PC-3 (cell line): ENCODE data around the gene MYH2. TPM values are rescaled to one million over a fixed set of nuclear protein-coding genes. Genes with fewer than 3 reads are reported as not detected.

Source experiments
- ATAC-seq: fragments of 200-7000 bp; cut with Tn5 transposase; 2 replicates; pipeline ENCODE4 v1.9.1; 2020; ENCODE audit warnings: mild to moderate bottlenecking, moderate library complexity
- BruUV-seq: library from RNA; stranded (reverse); fragments of 400-500 nt; replicated peaks from 2 replicates; lab custom pipeline; 2021; lab: Mats Ljungman, UMichigan
- CTCF ChIA-PET: fragments of 300-600 bp; sonication (Branson Sonifier 250); formaldehyde crosslinking; loops from one replicate; lab custom pipeline; 2022; ENCODE audit warnings: antibody characterized with exemption; lab: Charles Lee
- POLR2A ChIA-PET: fragments of 300-600 bp; sonication (Branson Sonifier 250); formaldehyde crosslinking; loops from one replicate; lab custom pipeline; 2022; ENCODE audit warnings: antibody characterized with exemption; ENCODE audit not compliant: unreplicated experiment; lab: Charles Lee
- DNase-seq: peaks from one replicate; pipeline ENCODE4 v3.0.0-alpha.2; 2015
- H2AFZ ChIP-seq: fragments of 300-600 bp; sonication (generic); 2 replicates; pipeline ENCODE4 v1.6.0; 2016; ENCODE audit warnings: antibody characterized with exemption, low read length
- H3F3A ChIP-seq: fragments of 300-600 bp; sonication (generic); one replicate; pipeline ENCODE4 v1.6.0; 2017; ENCODE audit warnings: antibody characterized with exemption, low read length, control low read depth, mild to moderate bottlenecking; ENCODE audit not compliant: unreplicated experiment
- H3K27ac ChIP-seq: fragments of 300-600 bp; sonication (generic); 2 replicates; pipeline ENCODE4 v1.5.1; 2016; ENCODE audit warnings: mild to moderate bottlenecking, low read length
- H3K27me3 ChIP-seq: fragments of 300-600 bp; sonication (generic); 2 replicates; pipeline ENCODE4 v1.6.1; 2016; ENCODE audit warnings: low read length, mixed read lengths
- H3K36me3 ChIP-seq: fragments of 300-600 bp; sonication (generic); 2 replicates; pipeline ENCODE4 v1.6.1; 2016; ENCODE audit warnings: low read depth, mixed run types, low read length, mixed read lengths
- H3K4me1 ChIP-seq: fragments of 300-600 bp; sonication (generic); 2 replicates; pipeline ENCODE4 v1.5.1; 2016; ENCODE audit warnings: low read length; ENCODE audit not compliant: insufficient read depth
- H3K4me2 ChIP-seq: fragments of 300-600 bp; sonication (generic); 2 replicates; pipeline ENCODE4 v1.6.0; 2016; ENCODE audit warnings: low read length
- H3K4me3 ChIP-seq: fragments of 300-600 bp; sonication (generic); 2 replicates; pipeline ENCODE4 v1.5.1; 2016; ENCODE audit warnings: mild to moderate bottlenecking, low read length, mixed read lengths
- H3K79me2 ChIP-seq: fragments of 300-600 bp; sonication (generic); 2 replicates; pipeline ENCODE4 v1.6.1; 2017; ENCODE audit warnings: low read length, mixed read lengths
- H3K9ac ChIP-seq: fragments of 300-600 bp; sonication (generic); 2 replicates; pipeline ENCODE4 v1.6.0; 2016; ENCODE audit warnings: mild to moderate bottlenecking, low read length
- H3K9me2 ChIP-seq: fragments of 300-600 bp; sonication (generic); replicated peaks from 2 replicates; pipeline ENCODE4 v1.6.1; 2016; ENCODE audit warnings: mixed run types, low read length, mixed read lengths
- H3K9me3 ChIP-seq: fragments of 300-600 bp; sonication (generic); 2 replicates; pipeline ENCODE4 v1.6.1; 2016; ENCODE audit warnings: low read length, mixed read lengths
- H4K20me1 ChIP-seq: fragments of 300-600 bp; sonication (generic); 2 replicates; pipeline ENCODE4 v1.6.1; 2016; ENCODE audit warnings: low read length, mixed read lengths
- CTCF ChIP-seq: fragments of 300-600 bp; sonication (generic); conservative IDR thresholded peaks from 2 replicates; pipeline ENCODE4 v1.5.1; 2017; ENCODE audit warnings: antibody characterized with exemption, low read depth, mild to moderate bottlenecking, low read length
- EZH2 ChIP-seq: fragments of 300-600 bp; sonication (generic); IDR thresholded peaks from one replicate; pipeline ENCODE4 v1.6.1; 2017; ENCODE audit warnings: antibody characterized with exemption, mild to moderate bottlenecking, low read length; ENCODE audit not compliant: unreplicated experiment
- EZH2phosphoT487 ChIP-seq: fragments of 300-600 bp; sonication (generic); IDR thresholded peaks from 2 replicates; pipeline ENCODE4 v1.6.1; 2018; ENCODE audit warnings: mild to moderate bottlenecking, antibody characterized with exemption, low read length, borderline replicate concordance
- intact Hi-C: fragments of 100-400 bp; cut with micrococcal nuclease; formaldehyde crosslinking; loops from 2 replicates; pipeline ENCODE4 v1.9.0; 2023
- total RNA-seq: library from RNA; depleted of rRNA; stranded (reverse); fragments of >200 nt; gene quantifications from 2 replicates; pipeline ENCODE4 v1.2.3, GENCODE V29; 2014

Gene MYH2
- total RNA-seq, 1 experiment from 2014 or later = not detected

- DNase-seq (no peak), ATAC-seq (no peak)
- H3K27ac ChIP-seq = no peak overlapping the region
- H3K4me1 ChIP-seq = no peaks in the 10 kb centered on the region
- H2AFZ ChIP-seq = no peak overlapping the region
- H3K27me3 ChIP-seq = peaks cover 54% of the 10 kb centered on the region
- H4K20me1 ChIP-seq = no peaks in the 10 kb centered on the region
- intact Hi-C loops = no loop called here
- no peaks in the 10 kb centered on the region for H3K36me3 ChIP-seq
- CTCF ChIA-PET = no interaction called here
- POLR2A ChIA-PET = no interaction called here
- no peaks in the 10 kb centered on the region for H3K9me3 ChIP-seq
- no peaks in the 10 kb centered on the region for H3K79me2 ChIP-seq
- H3K4me2 ChIP-seq = no peak overlapping the region
- no peak overlapping the region for H3K9ac ChIP-seq
- BruUV-seq = no TSS peak
- H3F3A ChIP-seq = no peaks in the 10 kb centered on the region
- TF ChIP-seq EZH2 = no peak
- no peak for TF ChIP-seq CTCF
- TF ChIP-seq EZH2phosphoT487 = no peak
- no peaks in the 10 kb centered on the region for H3K9me2 ChIP-seq
- H3K4me3 ChIP-seq = no peak overlapping the region
Measured at GRCh38 chr17:10523064-10523463, 26.4 kb downstream of the MYH2 start.

DNA sequence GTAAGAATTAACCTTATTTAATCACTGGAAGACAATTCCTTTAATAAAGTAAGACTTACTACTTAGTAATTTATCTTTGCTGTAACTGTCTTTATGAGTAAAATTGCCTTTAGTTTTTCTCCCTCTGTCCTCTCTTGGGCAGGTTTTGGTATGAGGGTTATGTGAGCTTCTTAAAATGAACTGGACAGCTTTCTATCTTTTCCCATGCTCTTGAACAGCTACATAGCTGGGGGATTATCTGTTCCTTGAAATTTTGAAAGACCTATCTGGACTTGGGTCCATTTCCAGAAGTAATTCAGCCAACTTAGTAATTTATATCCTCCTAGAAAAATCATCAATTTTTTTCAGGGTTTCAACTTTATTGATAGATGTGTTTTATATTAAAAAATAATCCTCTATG is 27.5 kb downstream of the MYH2 start:
- H4K20me1 ChIP-seq = no peaks in the 10 kb centered on the region
- H3K27ac ChIP-seq = no peak overlapping the region
- ATAC-seq (no peak), DNase-seq (no peak)
- intact Hi-C loops = no loop called here
- no peaks in the 10 kb centered on the region for H3K4me1 ChIP-seq
- H3K36me3 ChIP-seq = no peaks in the 10 kb centered on the region
- no peaks in the 10 kb centered on the region for H3K79me2 ChIP-seq
- H3K9me3 ChIP-seq = no peaks in the 10 kb centered on the region
- no peak overlapping the region for H3K9ac ChIP-seq
- H3K27me3 ChIP-seq = peaks cover 51% of the 10 kb centered on the region
- no TSS peak for BruUV-seq
- no peak for TF ChIP-seq EZH2phosphoT487
- TF ChIP-seq EZH2 = no peak
- no peak for TF ChIP-seq CTCF
- no peaks in the 10 kb centered on the region for H3F3A ChIP-seq
- no peaks in the 10 kb centered on the region for H3K9me2 ChIP-seq
- H3K4me2 ChIP-seq = no peak overlapping the region
- H3K4me3 ChIP-seq = no peak overlapping the region
- ChIA-PET POLR2A (no interaction called here), CTCF (no interaction called here)
- no peak overlapping the region for H2AFZ ChIP-seq

GRCh38 chr17:10518271-10519037 is 31.0 kb downstream of the MYH2 start, which contains the start of gene MYH1:
MYH1 (minus strand) TSS chr17:10518542; CDS start chr17:10516642, 1,900 bp downstream.
- H3F3A ChIP-seq = no peaks in the 10 kb centered on the region
- BruUV-seq = no TSS peak
- H4K20me1 ChIP-seq = no peaks in the 10 kb centered on the region
- no peaks in the 10 kb centered on the region for H3K79me2 ChIP-seq
- no peaks in the 10 kb centered on the region for H3K4me1 ChIP-seq
- no peak within 1 kb of the TSS for H2AFZ ChIP-seq
- intact Hi-C loops = no loop called here
- no peak within 1 kb of the TSS for H3K9ac ChIP-seq
- H3K36me3 ChIP-seq = no peaks in the 10 kb centered on the region
- no peak within 1 kb of the TSS for H3K27ac ChIP-seq
- no peaks in the 10 kb centered on the region for H3K9me3 ChIP-seq
- ChIA-PET CTCF (no interaction called here), POLR2A (no interaction called here)
- H3K4me3 ChIP-seq = no peak within 1 kb of the TSS
- no peaks in the 10 kb centered on the region for H3K9me2 ChIP-seq
- H3K27me3 ChIP-seq = peaks cover 27% of the 10 kb centered on the region
- no peak for TF ChIP-seq EZH2phosphoT487
- TF ChIP-seq EZH2 = no peak
- no peak for TF ChIP-seq CTCF
- DNase-seq = no peak
- H3K4me2 ChIP-seq = no peak within 1 kb of the TSS
- ATAC-seq = no peak
